ENCODE data around the gene ERBB4.

GRCh38 chr2:211423018-211423417 lies 1115.6 kb downstream of the ERBB4 start:
- TF ChIP-seq REST (IDR thresholded peaks at IDR 0.05; ENCODE audit: insufficient read depth in 1 of 2, low read depth in 2 of 2, low read length in 1 of 2): no peak
- no peak for TF ChIP-seq CTCF (IDR thresholded peaks at IDR 0.05)
